ENCODE data around the gene DPF3.

DNA sequence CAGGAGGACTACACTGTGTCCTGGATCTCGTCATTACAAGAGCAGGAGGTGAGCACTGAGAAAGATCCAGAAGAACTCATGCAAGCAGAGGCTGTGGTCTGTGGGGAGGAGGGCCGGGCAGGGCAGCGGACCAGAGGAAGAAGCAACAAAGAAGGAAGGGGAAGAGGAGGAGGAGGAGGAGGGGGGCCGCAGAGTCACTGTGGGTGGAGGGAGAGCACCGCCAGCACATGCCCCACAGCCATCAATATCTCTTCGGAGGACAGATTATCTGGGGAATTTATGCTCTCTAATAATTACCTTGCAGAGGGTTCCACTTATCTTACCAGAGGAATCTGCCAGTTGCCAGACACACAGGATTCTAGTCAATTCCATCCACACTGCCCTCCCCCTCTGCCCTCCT lies 105.6 kb downstream of the DPF3 start:
- TF ChIP-seq EZH2phosphoT487 (IDR thresholded peaks at IDR 0.05; ENCODE audit: borderline replicate concordance, low read length), result no peak
- no peak for TF ChIP-seq CTCF (IDR thresholded peaks at IDR 0.05; ENCODE audit: low read depth, low read length, poor library complexity, severe bottlenecking)
